HG03280 (cell line): Measurements from ENCODE around the gene INPP4B.
A peak's percentile ranks its signal among the peaks of the same experiment; 100 is the strongest.

Experiments
- ATAC-seq: cut with Tn5 transposase; IDR thresholded peaks from one replicate; pipeline ENCODE4 v1.9.1; 2021; ENCODE audit warnings: mild to moderate bottlenecking, moderate library complexity; ENCODE audit not compliant: unreplicated experiment

Gene INPP4B

DNA sequence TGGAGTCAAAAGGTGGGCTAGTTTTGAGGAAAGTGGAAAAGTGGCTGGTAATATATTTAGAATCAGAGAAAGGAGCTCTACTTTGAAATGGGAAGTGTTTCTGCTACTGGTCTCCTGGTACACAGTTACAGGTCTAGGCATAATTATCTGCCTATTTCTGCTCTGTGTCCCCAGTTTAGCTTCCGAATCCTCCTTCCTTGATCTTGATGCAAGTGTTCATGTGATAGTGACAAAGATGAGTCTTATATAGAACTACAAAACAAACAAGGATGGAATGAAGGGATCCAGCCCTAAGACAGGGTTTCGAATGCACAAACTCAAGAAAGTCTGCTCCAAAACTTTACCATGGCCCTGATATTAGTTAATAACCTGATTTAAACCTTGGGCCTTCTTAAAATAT lies 580.2 kb downstream of the INPP4B start:
- no peak for ATAC-seq

DNA sequence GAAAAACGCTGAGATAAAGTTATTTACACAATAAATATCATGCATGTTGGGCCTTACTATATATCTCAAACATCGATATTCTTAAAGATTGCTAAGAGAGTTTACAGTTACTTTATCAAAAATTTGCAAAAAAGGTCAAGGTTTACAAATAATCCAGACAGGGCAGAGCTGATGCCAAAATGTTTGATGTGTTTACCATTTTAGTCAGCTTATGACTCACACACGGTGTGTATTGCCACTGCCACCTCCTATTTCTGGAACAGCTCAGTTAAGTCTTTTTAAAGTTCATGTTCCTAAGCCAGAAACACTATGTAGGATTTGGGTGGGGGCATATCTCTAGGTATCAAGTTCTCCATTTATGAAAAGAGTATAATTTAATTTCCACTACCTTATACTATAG lies 580.6 kb downstream of the INPP4B start:
- no peak for ATAC-seq

DNA sequence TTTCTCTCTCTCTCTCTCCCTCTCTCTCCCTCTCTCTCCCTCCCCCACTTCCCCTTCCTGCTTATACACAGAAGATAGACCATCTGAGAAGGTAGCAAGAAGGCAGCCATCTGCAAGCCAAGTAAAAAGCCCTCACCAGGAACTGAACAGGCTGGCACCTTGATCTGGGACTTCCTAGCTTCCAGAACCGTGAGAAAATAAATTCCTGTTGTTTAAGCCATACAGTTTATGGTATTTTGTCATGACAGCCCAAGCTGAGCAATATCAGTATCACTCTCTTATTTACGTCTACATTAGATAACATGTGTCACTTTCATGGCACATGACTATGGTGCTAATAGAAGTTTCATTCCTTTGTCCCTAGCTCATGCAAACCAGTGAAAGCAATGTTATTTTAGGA lies 581.1 kb downstream of the INPP4B start:
- ATAC-seq, result no peak

DNA sequence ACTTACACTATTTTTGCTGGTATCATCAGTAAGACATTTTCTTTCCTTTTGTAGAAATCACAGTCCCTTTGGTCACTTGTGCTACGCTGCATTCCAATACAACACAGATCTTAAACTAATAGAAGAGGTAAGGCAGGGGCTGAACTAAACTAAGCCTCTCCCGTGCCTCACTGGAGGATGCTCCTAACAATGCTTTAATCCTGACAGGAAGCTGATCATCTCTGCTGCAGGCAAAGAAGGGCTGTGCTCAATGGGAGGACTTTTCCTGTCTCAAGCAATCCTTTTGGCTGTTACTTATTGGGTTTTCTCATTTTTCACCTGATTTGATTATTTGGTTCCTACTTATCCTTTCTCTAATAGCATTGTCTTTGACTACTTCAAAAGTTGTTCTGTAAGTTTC lies 583.1 kb downstream of the INPP4B start:
- no peak for ATAC-seq

DNA sequence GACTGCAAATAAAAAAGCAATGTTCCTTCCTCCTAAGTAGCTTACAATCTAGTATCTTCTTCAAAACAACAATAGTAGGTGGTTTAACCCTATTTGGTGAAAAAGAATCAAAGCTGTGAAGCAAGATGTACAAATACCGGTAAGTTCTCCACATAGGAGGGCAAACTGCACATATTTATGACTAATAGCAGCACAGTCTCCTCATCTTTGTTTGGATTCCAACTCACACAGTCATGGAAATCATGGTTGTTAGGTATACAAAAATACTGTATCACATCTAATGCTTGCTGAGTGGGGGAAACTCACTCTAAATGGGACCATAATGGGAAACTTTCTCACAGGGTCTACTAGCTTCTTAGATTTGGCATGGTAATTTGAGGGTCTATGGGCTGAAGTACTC lies 597.2 kb downstream of the INPP4B start:
- ATAC-seq, result no peak

DNA sequence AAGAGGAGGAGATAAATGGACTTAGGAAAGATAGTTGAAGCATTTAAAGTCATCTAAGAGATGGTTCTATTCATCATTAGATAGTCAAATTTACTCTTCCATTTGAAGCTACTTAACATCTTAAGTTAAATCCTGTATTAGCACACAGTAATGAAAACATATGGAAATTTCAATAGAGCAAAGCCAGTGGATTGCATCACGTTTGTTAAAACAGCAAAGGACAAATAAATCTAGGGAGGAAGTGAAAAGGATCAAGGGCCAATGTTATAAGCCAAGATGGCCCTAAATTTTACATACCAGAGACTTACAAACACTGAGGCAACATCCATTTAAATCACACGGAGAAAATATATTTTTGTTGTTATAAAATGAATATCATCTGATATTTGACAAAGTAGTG lies 602.8 kb downstream of the INPP4B start:
- no peak for ATAC-seq

DNA sequence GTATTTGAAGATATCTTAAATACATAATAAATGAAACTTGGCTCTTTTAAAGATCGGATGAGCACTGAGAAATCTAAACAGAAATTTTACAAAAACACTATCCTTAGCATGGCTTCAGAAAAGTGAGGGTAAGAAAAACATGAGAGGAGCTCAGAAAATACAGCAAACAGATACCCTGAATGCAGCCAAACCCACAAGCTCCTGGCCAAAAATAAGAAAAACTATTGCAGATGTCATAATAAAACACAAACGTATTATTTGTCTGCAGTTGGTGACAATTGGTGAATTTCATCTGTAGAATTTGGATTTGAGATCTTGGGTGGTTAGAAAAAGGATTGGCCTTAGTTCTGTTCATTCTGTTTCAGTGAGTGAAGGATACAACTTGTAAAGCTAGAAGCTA lies 603.9 kb downstream of the INPP4B start:
- ATAC-seq, result no peak

DNA sequence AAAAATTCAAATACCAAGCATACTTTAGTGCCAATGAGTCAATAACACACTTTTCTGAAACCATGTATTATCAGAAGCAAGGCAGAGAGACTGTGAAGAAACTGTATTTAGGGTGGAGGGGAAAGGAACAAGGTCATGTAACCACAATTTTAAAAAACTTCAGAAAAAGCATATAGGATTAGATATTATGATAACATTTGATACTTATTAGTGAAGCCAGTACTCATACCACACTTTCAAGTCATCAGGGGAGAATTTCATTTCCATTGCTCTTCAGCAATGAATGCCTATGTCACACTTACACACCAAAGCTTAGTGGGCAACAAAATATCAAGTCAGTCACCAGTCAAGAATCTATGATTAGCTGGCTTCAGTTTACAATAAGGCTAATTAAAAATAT lies 607.5 kb downstream of the INPP4B start:
- no peak for ATAC-seq

DNA sequence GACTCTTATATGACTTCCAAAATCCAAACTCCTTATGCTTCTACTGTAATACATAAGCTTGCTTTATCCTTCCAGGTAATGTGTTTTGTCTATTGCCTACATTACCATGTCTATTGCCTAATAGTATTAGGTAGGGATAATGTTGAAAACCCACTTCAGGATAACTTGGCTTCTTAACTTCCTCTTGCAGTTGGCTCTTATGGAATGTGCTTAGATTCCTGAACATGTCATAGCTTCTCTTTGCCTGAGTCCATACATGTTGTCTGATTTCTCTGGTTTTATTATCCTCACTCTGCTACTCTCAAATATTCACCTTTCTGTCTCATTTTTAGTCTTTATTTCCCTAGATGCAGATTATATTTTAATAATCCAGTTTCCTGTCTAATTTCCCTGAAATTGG lies 609.8 kb downstream of the INPP4B start:
- ATAC-seq, result no peak

DNA sequence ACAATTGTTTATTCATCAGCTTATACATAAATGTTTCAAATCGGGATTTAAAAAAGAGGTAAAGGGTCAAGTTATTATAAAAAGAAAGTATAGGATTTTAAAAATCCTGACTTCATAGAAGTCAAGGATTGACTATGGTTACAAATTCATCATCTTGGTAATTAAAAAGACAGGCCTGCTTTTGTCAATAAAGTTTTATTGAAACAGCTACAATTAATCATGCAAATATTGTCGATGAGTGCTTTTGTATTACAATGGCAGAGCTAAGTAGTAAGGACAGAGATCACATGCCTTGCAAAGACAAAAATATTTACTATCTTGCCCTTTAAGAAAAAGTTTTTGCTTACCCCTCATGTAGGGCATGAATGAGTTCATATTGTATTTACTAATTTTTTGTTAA lies 614.3 kb downstream of the INPP4B start:
- ATAC-seq, result no peak

DNA sequence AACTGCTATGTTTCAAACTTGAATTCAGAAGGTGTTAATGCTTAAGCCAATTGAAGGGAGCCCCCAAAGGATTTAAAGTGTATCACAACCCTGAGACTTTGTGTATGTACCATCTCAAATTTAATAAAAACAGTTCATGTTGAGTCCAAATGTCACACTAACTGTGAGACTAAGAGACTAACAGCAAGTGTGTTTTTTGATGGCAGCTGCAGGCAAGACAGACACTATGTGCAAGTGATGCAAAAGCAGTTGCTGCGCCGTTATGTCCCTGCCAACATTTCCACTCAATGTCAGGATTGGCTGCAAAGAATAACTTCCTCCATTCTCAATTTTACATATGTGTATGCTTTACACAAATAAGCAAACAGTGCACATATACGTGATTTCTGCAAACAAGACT lies 615.1 kb downstream of the INPP4B start:
- no peak for ATAC-seq

DNA sequence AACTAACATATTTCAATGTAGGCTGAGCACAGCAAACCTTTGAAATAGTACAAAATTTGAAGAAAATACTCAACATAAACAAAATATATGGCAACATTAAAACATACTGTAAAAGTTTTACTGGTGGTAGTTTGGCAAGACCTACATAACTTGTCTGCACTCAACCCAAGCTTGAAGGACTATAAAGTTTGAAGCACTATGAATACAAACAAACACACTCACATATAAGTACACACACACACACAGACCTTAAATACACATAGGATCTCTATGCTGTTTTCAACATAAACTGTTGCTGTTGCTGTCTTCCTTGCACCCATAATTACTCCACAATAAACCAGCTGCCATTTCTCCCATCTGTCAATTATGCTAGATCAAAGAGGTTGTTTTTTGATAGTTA lies 620.1 kb downstream of the INPP4B start:
- ATAC-seq, result no peak

DNA sequence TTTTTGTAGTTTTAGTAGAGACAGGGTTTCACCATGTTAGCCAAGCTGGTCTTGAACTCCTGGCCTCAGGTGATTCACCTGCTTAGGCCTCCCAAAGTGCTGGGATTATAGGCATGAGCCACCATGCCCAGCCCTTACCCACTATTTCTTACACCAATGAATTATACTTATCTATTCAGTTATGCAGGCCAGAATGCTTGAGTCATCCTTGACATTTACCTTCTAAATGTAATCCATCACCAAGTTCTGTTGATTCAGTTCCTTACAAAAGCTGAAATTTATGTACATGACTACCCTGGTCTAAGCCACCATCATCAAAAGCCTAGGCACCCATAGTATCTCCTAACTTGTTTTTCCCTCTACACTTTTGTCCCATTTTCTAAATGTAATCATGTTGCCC lies 624.0 kb downstream of the INPP4B start:
- ATAC-seq, result no peak

DNA sequence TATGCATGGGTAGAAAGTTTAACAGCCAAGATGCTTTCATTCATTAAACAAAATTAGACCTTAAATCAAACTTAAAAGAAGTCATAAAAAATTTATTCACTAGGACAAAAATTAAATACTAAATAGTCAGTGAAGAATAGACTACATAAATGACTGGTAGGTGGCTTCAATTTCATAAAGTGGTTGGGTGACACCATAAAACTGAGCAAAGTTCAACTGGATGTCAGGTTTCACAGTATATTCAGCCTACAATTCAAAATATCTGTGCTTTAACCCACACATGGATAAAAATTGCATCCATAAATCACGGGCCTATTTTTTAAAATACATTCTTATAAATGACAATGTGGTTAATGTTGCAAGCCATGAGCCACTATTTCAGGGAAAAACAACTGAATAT lies 627.4 kb downstream of the INPP4B start:
- no peak for ATAC-seq

DNA sequence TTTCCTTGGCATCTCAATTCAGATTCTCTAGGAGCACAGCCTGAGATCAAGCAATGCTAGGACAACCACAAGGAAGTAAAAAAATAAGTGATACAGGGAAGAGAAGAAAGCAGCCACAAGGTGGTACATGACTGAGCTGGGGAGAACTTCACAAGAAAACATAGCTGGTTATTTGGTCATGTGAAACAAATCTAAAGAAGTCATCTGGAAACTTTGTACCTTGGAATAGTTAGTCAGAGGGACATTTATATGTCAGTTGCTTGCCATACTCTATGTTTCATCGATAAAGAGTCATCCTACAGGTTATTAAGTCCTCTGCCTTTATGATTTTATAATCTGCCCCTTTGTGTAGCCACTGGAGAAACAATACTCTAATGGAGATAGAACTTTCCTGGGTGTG lies 634.7 kb downstream of the INPP4B start:
- ATAC-seq, result no peak

DNA sequence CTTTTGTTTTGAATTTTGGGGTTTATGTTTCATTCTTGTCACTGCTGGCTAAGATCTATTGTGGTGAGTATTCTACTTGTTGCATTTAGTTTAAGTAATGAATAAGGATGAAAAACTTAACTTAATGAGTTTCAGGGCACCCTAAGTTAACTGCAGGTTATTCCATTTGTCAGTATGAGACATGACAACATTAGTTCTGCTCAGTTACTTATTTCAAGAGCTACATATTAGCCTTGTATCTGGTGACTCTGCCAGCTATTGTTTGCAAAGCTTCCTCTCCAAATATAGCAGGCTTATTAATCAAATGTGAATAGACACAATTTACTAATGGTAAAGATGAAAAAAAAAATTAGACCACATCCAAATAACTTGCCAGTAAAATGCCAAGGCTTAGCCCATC lies 642.6 kb downstream of the INPP4B start:
- ATAC-seq, result no peak

DNA sequence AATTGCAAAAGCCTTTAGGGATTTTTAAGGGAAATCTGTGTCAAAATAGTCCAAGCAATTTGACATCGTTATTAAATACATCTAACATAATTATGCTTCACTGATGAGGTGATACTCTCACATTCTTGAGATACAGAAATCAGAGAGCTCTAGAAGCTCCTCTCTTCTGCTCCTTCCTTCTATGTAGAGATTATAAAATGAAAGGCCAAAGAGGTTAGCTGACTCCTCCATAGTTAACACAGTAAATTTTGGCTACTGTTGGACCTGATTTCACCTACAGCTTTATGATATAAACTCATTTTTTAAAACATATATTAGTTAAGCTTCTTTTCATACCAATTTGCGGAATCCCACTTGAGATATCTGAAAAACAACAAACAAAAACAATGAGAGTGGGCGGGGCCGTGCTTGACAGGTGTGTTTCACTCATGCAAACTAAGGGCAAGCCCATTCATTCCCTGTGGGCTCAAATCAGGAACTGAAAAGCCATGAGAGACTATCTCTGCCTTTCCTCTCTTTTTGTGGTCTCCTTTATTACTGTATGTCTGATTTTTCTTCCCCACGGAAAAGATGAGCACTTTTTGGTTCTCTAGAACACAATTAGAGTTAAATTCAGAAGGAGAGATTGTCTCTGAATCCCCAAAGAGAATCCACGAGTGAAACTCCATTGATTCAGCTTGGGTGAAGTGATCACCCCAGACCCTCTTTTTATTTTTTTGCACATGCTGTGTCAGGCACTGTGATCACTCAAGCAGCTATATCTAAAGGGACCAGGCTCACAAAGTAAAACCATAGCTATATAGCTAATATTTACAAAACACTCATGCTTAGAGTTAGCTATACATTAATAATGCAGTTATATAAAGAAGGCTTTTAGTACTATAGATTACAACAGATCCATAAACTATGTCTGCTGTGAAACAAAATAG lies 643.4 kb downstream of the INPP4B start:
- ATAC-seq, result peak; percentile 92

DNA sequence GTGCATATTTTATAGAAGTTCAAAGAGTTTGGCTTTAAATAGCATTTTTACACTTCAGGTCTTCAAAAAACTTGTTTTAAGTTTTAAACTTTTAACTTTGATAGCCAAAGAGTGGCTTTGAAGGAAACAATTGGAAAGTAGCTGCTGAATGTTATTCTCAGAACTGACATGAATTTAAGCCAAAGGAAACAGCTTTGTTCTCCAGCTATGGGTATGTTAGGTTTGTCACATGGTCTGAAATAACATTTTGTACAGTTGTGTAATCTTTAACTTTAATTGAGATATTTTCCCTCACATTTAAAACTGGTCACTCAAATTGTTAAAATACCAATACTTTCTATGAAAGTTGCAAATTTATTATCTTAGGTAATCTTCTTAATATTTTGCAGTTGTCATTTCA lies 645.1 kb downstream of the INPP4B start:
- no peak for ATAC-seq

DNA sequence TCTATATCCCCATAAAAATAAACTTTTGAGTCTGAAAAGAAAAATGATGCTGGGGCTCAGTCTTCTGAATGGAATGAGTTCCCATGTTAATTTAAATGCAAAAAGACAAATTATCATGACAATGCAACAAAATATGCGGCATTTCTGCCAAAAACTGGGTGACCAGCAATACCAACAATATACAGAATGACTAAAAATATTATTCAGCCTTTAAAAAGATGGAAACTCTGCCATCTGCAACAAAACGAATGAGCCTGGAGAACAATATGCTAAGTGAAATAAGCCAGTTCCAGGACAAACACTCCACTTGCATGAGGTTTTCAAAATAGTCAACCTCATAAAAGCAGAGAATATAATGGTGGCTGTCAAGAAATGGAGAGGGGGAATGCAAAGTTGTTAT lies 651.2 kb downstream of the INPP4B start:
- no peak for ATAC-seq

DNA sequence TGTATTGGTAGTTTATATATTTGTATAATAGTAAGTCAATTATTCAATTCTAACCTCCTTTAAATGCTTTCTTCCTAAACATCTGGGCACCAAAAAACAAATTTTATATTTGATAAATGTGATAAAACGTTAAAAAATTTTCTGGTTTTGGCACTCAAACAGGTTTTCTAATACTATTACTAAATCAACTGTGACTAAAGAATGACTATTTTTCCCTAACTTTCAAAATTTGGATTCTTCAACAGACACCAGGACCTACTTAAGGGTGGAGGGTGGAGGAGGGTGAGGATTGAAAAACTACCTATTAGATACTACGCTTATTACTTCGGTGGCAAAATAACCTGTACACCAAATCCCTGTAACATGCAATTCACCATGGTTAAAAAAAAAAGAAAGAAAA lies 654.2 kb downstream of the INPP4B start:
- no peak for ATAC-seq

DNA sequence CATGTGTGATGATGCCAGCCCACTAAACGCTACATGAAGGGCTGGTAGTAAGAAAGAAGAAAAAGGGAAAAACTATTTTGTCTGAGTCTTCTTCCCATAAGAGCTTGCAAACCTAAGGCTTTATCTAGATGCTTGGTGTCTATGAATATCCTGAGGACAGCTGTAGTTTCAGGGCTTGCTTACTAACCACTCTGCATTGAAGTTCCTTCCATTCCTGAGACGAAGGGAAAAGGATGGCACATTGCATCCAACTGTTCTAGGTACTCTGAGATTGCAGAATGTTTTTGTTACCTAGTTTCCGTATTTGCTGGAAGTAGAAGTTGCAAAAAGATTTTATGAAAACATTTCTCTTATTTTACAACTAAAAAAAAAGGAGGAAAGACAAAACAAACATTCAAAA lies 665.1 kb downstream of the INPP4B start:
- no peak for ATAC-seq

DNA sequence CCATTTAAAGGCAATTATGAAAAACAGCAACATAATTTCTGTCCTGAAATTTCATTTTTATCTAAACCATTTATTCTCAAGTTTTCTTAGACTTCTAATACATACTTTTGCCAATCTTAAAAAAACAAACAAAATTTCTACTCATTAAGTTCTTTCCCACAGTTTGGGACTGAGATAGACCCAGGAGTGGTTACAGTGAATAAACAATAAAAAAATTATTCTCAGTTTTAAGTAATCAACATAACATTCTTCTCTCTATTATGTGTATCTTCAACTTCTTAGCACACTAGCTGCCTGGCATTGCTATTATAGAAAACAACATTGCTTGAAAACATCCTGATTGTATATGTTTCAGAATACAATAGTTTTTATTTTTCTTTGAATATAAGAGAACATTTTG lies 676.9 kb downstream of the INPP4B start:
- ATAC-seq, result no peak

DNA sequence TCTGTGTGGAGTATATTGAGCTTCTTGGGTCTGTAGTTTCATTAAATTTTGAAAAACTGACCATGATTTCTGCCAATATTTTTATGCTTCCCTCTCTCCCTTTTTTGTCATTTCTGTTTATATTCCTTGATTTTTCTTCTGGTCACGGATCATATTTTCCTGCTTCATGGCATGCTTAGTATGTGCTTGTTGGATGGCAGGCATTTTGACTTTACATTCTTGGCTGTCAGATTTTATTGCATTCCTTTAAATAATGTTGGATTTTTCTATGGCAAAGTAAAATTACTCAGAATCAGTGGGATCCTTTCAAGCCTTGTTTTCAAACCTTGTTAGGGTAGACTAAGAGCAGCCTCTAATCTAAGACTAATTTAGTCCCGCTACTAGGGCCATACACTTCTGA lies 677.9 kb downstream of the INPP4B start:
- ATAC-seq, result no peak
